GM20000 (cell line): ENCODE results near the gene GLYR1.

ENCODE experiments used
- DNase-seq: peaks from one replicate; pipeline ENCODE4 v3.0.0; 2012; ENCODE audit warnings: low spot score
- TF ChIP-seq, protein P1 (sequence below): IDR thresholded peaks from 2 replicates; pipeline ENCODE4 v1.5.1; 2012; ENCODE audit warnings: mild to moderate bottlenecking, control low read depth; ENCODE audit errors: extremely low read depth, missing control alignments

The GLYR1 gene

DNA sequence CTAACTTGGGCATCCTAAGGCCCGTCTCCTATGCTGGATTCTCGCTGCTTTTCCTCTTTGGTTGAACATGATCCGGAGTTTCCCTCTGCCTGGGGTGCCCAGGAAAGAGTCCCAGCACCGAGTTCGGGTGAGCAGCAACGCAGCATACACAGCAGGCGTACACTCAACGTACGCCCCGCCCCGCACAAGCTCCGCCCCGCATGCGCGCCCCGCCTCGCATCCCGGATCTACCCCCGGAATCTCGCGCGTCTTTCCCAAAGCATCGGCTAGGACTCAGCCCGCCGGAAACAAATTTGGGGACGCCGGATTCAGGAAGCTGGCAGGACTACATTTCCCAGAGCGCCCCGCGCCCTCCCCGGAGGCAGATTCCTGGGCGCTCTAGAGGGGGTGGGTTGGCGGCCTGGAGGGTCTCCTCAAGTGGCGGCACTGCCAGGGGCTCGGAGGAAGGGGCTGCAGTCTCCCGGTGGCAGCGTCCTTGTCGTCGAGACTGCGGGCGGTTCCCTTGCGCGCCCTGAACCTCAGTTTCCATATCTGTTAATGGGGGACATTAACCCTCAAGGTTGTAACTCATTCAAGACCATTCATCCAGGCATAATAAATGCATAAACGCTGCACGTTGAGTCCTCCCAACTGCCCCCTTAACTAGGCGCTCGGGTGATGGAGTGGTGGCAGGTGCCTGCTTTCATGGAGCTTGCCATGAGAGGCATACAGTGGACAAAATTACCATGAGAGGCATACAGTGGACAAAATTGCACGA is 78.4 kb downstream of the GLYR1 start:
- TF ChIP-seq, protein P1, sequence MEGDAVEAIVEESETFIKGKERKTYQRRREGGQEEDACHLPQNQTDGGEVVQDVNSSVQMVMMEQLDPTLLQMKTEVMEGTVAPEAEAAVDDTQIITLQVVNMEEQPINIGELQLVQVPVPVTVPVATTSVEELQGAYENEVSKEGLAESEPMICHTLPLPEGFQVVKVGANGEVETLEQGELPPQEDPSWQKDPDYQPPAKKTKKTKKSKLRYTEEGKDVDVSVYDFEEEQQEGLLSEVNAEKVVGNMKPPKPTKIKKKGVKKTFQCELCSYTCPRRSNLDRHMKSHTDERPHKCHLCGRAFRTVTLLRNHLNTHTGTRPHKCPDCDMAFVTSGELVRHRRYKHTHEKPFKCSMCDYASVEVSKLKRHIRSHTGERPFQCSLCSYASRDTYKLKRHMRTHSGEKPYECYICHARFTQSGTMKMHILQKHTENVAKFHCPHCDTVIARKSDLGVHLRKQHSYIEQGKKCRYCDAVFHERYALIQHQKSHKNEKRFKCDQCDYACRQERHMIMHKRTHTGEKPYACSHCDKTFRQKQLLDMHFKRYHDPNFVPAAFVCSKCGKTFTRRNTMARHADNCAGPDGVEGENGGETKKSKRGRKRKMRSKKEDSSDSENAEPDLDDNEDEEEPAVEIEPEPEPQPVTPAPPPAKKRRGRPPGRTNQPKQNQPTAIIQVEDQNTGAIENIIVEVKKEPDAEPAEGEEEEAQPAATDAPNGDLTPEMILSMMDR = no peak
- peak; percentile 95 for DNase-seq

DNA sequence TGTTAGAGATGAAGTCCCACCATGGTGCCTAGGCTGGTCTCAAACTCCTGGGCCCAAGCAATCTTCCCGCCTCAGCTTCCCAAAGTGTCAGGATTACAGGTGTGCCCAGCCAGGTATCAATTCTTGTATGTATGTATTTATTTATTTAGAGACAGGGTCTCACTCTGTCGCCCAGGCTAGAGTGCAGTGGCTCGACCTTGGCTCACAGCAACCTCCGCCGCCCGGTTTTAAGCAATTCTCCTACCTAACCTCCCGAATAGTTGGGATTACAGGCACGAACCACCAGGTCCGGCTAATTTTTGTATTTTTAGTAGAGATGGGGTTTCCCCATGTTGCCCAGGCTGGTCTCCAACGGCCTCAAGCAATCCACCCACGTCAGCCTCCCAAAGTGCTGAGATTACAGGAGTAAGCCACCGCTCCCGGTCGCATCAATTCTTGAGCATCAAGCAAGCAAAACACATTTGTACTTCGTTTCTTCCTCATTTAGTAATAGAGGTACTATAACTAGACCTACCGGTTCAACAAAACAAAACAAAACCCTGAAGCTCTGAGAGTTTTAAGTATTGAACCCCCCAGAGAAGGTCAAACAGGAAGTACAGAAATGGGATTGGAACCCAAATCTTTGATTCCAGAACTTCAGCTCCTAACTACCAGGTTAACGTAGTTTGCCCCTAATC is 79.1 kb downstream of the GLYR1 start:
- TF ChIP-seq, protein P1 = no peak
- DNase-seq = no peak

DNA sequence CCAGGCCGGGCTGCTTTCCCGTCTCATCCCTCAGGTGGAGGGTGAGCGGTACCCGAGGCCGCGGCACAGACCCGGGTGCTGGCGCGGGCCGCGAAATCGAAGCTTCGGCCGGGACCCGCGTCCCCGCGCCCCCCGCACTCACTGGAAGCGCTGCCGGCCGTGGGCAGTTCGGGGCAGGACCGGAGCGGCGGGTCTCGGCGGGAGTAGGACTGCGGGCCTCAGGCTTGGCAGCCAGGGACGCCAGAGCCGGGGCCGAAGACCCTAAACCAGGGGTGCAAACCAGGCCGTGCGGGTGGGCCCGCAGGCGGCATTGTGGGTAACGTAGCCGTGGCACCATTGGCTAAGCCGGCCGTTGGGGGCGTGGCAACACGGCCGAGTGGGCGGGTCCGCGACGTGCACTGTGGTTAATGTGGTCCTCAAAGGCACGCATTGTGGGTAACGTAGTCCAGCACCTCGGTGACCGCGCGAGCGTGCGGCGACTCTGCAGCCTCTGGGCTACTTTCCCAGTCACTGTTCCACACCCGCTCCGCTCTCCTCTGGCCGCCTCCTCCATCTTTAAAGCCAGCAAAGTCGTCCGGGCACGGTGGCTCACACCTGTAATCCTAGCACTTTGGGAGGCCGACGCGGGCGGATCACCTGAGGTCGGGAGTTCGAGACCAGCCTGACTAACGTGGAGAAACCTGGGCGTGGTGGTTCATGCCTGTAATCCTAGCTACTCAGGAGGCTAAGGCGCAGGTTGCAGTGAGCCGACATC is 80.0 kb downstream of the GLYR1 start, which contains the start of gene ZNF500:
TSS of gene ZNF500 (minus strand) at position 288 of the 754 bp plus-strand sequence. CDS start 1,184 bp downstream, outside the sequence.
- peak; percentile 98 for DNase-seq
- TF ChIP-seq, protein P1 = no peak

DNA sequence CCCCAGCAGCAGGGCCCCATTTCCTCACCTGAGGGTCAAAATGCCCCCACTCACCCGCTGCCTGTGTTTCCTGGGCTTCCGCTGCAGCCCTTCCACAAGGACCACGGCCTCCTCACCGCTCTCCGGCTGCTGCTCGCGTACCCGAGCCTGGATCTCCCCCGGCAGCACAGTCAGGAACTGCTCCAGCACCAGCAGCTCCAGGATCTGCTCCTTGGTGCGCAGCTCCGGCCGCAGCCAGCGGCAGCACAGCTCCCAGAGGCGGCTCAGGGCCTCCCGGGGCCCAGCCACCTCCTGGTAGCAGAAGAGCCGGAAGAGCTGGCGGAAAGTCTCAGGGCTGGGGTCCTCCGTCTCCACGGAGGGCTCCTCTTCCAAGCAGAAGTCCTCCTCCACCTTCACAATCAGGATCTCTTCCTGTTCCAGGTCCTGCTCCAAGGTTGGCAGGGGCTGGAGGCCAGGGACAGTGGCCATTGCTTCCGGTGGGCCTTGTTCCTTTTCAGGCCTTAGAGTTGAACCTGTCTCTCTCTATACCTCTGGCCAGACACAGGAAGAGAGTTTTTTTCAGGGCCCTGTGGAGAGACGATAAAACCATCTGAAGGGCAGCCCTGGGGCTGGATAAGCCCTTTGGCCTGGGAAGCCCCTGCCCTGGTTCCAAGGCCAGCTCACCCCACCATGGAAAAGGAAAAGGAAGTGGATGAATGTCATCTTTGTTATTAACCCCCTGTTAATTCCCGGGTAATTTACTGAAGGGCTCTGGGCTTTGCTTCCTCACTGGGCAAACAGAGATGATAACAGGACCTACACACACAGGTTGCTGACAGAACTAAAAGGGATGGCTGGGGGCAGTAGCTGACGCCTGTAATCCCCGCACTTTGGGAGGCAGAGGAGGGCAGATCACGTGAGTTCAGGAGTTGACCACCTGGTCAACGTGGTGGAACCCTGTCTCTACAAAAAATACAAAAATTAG is 81.3 kb downstream of the GLYR1 start:
- TF ChIP-seq, protein P1 = no peak
- no peak for DNase-seq

DNA sequence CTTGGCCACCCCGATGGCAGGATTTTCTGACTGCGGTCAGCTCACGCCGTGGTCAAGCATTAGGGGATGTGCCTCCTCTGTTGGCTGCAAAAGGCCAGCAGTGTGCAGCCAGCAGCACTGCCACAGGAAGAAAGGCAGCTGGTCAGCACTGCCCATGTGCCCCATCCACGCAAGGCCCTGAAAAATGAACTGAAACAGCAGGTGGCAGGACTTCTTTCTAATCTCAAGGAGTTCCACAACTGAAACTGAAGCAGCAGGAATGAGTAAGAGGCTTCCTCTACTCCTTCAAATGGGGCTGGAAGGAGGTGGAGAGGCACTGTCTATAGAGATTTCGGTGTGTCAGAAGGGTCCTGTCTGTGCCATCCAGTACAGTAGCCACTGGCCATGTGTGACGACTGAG is 83.3 kb downstream of the GLYR1 start:
- TF ChIP-seq, protein P1 = no peak
- no peak for DNase-seq

DNA sequence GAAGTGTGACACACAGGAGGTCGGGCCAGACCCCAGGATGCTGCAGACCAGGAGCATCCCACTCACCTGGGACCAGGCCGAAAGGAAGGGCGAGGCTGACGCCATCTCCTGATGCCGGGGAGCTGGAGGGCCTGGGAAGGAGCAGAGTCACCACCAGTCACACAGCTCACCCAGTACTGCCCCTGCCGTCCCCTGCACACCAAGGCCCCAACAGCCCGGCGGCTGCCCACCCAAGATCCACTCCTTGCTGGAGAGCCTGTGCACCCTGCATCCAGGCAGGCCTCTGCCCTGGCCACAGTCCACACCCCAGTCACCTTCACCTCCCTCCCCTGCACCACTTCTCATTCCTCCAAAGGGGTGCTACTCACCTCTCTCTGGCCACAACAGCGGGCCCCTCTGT is 84.9 kb downstream of the GLYR1 start:
- TF ChIP-seq, protein P1 = no peak

More for the DNA sequence above, 84.9 kb downstream of the GLYR1 start:
- no peak for DNase-seq
